ENCODE results near the gene GJB6.
"Not testable (repeated sequence)": the region's sequence is repeated elsewhere in the genome, so short reads cannot be mapped to it uniquely, and the experiment has no call there.

GJB6 gene

GRCh38 chr13:20231839-20232555, at the start of gene GJB6:
Gene GJB6 (minus strand): TSS chr13:20232319. CDS start chr13:20223480, 8,839 bp downstream.
- peak in 1 of 2 donors; percentile 16 for DNase-seq

- DNase-seq, result not testable (repeated sequence)
Observed at GRCh38 chr13:20276901-20277300, 44.8 kb upstream of the GJB6 start.

- no peak for DNase-seq
Observed at GRCh38 chr13:20274466-20274865, 42.3 kb upstream of the GJB6 start.

GRCh38 chr13:20272588-20273171, 40.6 kb upstream of the GJB6 start:
- no peak for DNase-seq

GRCh38 chr13:20272104-20272503, 40.0 kb upstream of the GJB6 start:
- no peak for DNase-seq

- DNase-seq, result no peak
Observed at GRCh38 chr13:20271441-20271840, 39.3 kb upstream of the GJB6 start.

GRCh38 chr13:20270163-20270865, 38.2 kb upstream of the GJB6 start:
- no peak for DNase-seq

- no peak for DNase-seq
Observed at GRCh38 chr13:20264271-20265018, 32.3 kb upstream of the GJB6 start.

GRCh38 chr13:20263393-20264044, 31.4 kb upstream of the GJB6 start:
- DNase-seq, result no peak

- DNase-seq, result no peak
Observed at GRCh38 chr13:20258963-20259288, 26.8 kb upstream of the GJB6 start.

- DNase-seq, result no peak
Observed at GRCh38 chr13:20258208-20258962, 26.3 kb upstream of the GJB6 start.

- no peak for DNase-seq
Observed at GRCh38 chr13:20254076-20254475, 22.0 kb upstream of the GJB6 start.

GRCh38 chr13:20249913-20250312, 17.8 kb upstream of the GJB6 start:
- DNase-seq, result no peak

- no peak for DNase-seq
Observed at GRCh38 chr13:20247963-20248362, 15.8 kb upstream of the GJB6 start.

GRCh38 chr13:20247403-20247802, 15.3 kb upstream of the GJB6 start:
- DNase-seq, result no peak

GRCh38 chr13:20241593-20241992, 9.5 kb upstream of the GJB6 start:
- DNase-seq, result no peak

- no peak for DNase-seq
Observed at GRCh38 chr13:20239748-20240147, 7.6 kb upstream of the GJB6 start.

- DNase-seq, result no peak
Observed at GRCh38 chr13:20232556-20233277, 598 bp upstream of the GJB6 start.

- DNase-seq, result peak in 1 of 2 donors; percentile 17
Observed at GRCh38 chr13:20230913-20231838, 943 bp downstream of the GJB6 start.

GRCh38 chr13:20227730-20228129, 4.4 kb downstream of the GJB6 start:
- no peak for DNase-seq

Measured in CD4-positive, alpha-beta T cell treated with Interferon alpha-2 for 1 hour (primary cell).